Measurements from ENCODE around the gene SERPINA7. TPM values are rescaled to one million over a fixed set of nuclear protein-coding genes. Genes with fewer than 3 reads are reported as not detected.

SERPINA7 gene
- total and polyA plus RNA-seq, 2 of the 13 experiments (the other 11 are each of a cell fraction or from before 2014, with no cell fraction given) = 315 to 456 TPM

DNA sequence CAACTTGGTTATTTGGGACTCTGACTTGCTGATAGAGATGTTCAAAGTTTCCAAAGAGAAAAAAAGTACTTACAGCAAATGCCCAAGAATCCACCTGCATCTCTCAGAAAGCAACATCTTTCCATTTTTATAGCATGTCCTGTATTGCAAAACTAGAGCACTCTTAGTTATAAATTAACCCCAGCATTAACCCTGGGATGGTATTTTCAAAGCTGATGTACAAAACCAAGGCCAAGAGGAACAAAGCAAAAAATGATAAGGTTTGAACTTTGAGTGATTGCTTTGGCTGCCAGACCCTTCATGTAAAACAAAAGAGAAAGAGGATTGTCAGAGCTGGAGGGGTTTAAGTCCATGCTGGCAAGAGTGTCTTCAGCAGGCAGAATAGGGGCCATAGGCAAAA is at the start of gene SERPINA7 (continued):
- no peak for TF ChIP-seq ZKSCAN8 (CRISPR knock-in tag; IDR thresholded peaks at IDR 0.05; ENCODE audit: borderline replicate concordance)
- TF ChIP-seq, protein P1, sequence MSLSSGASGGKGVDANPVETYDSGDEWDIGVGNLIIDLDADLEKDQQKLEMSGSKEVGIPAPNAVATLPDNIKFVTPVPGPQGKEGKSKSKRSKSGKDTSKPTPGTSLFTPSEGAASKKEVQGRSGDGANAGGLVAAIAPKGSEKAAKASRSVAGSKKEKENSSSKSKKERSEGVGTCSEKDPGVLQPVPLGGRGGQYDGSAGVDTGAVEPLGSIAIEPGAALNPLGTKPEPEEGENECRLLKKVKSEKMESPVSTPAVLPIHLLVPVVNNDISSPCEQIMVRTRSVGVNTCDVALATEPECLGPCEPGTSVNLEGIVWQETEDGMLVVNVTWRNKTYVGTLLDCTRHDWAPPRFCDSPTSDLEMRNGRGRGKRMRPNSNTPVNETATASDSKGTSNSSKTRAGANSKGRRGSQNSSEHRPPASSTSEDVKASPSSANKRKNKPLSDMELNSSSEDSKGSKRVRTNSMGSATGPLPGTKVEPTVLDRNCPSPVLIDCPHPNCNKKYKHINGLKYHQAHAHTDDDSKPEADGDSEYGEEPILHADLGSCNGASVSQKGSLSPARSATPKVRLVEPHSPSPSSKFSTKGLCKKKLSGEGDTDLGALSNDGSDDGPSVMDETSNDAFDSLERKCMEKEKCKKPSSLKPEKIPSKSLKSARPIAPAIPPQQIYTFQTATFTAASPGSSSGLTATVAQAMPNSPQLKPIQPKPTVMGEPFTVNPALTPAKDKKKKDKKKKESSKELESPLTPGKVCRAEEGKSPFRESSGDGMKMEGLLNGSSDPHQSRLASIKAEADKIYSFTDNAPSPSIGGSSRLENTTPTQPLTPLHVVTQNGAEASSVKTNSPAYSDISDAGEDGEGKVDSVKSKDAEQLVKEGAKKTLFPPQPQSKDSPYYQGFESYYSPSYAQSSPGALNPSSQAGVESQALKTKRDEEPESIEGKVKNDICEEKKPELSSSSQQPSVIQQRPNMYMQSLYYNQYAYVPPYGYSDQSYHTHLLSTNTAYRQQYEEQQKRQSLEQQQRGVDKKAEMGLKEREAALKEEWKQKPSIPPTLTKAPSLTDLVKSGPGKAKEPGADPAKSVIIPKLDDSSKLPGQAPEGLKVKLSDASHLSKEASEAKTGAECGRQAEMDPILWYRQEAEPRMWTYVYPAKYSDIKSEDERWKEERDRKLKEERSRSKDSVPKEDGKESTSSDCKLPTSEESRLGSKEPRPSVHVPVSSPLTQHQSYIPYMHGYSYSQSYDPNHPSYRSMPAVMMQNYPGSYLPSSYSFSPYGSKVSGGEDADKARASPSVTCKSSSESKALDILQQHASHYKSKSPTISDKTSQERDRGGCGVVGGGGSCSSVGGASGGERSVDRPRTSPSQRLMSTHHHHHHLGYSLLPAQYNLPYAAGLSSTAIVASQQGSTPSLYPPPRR (CRISPR knock-in tag; IDR thresholded peaks at IDR 0.05; ENCODE audit: borderline replicate concordance) = peak; percentile 76; the same call in 1 of the 2 replicates
- peak; percentile 90 for TF ChIP-seq TCF7 (IDR thresholded peaks at IDR 0.05; ENCODE audit: low read depth)
- peak; percentile 99 for TF ChIP-seq SOX5 (CRISPR knock-in tag; IDR thresholded peaks at IDR 0.05; ENCODE audit: borderline replicate concordance)
- TF ChIP-seq TIGD3 (CRISPR knock-in tag; IDR thresholded peaks at IDR 0.05; ENCODE audit: borderline replicate concordance) = no peak
- TF ChIP-seq MTF1 (CRISPR knock-in tag; IDR thresholded peaks at IDR 0.05) = no peak
- TF ChIP-seq RXRB (CRISPR knock-in tag; IDR thresholded peaks at IDR 0.05; ENCODE audit: borderline replicate concordance) = peak; percentile 36; the same call in 1 of the 2 replicates
- TF ChIP-seq ERF (CRISPR knock-in tag; IDR thresholded peaks at IDR 0.05) = 0 out of 2 replicates have a peak, but pooled peaks have one; percentile 29
- peak; percentile 75 for TF ChIP-seq TARDBP (CRISPR knock-in tag; IDR thresholded peaks at IDR 0.05)
- 0 out of 2 replicates have a peak, but pooled peaks have one; percentile 34 for TF ChIP-seq MLX (CRISPR knock-in tag; IDR thresholded peaks at IDR 0.05)
- peak; percentile 32; the same call in 1 of the 2 replicates for TF ChIP-seq EHMT2 (IDR thresholded peaks at IDR 0.05; ENCODE audit: borderline replicate concordance, low read depth, low read length)
- TF ChIP-seq E2F1 (CRISPR knock-in tag; IDR thresholded peaks at IDR 0.05) = no peak
- peak; percentile 74 for TF ChIP-seq BCL6 (CRISPR knock-in tag; IDR thresholded peaks at IDR 0.05)
- TF ChIP-seq ETV5 (CRISPR knock-in tag; IDR thresholded peaks at IDR 0.05; ENCODE audit: borderline replicate concordance) = peak; percentile 39; the same call in 1 of the 2 replicates
- TF ChIP-seq AHR (CRISPR knock-in tag; IDR thresholded peaks at IDR 0.05) = no peak
- TF ChIP-seq SOX13 (IDR thresholded peaks at IDR 0.05) = peak; percentile 92
- TF ChIP-seq SOX13 (CRISPR knock-in tag; conservative IDR thresholded peaks at IDR 0.05 in 1 of 2, IDR thresholded peaks at IDR 0.05 in 1 of 2) = peak in 1 of 2 experiments; percentile 99; a peak in 2 of 4 replicates
- TF ChIP-seq PITX1 (CRISPR knock-in tag; IDR thresholded peaks at IDR 0.05) = peak; percentile 56; the same call in 1 of the 2 replicates
- no peak for TF ChIP-seq ZNF3 (CRISPR knock-in tag; IDR thresholded peaks at IDR 0.05)
- TF ChIP-seq CENPX (CRISPR knock-in tag; IDR thresholded peaks at IDR 0.05) = no peak
- TF ChIP-seq ARID3A (IDR thresholded peaks at IDR 0.05; ENCODE audit: low read depth, low read length) = peak; percentile 80
- TF ChIP-seq KAT8 (CRISPR knock-in tag; IDR thresholded peaks at IDR 0.05) = peak; percentile 49

All from HepG2 (cell line).